Measurements from ENCODE around the gene CCDC47.

GRCh38 chr17:63704259-63704576 lies 69.2 kb downstream of the CCDC47 start:
- TF ChIP-seq, protein P1, sequence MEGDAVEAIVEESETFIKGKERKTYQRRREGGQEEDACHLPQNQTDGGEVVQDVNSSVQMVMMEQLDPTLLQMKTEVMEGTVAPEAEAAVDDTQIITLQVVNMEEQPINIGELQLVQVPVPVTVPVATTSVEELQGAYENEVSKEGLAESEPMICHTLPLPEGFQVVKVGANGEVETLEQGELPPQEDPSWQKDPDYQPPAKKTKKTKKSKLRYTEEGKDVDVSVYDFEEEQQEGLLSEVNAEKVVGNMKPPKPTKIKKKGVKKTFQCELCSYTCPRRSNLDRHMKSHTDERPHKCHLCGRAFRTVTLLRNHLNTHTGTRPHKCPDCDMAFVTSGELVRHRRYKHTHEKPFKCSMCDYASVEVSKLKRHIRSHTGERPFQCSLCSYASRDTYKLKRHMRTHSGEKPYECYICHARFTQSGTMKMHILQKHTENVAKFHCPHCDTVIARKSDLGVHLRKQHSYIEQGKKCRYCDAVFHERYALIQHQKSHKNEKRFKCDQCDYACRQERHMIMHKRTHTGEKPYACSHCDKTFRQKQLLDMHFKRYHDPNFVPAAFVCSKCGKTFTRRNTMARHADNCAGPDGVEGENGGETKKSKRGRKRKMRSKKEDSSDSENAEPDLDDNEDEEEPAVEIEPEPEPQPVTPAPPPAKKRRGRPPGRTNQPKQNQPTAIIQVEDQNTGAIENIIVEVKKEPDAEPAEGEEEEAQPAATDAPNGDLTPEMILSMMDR (IDR thresholded peaks at IDR 0.05), result no peak
- no peak for TF ChIP-seq POLR2A (IDR thresholded peaks at IDR 0.05)
